ENCODE data around the gene GZMM. TPM values are rescaled to one million over a fixed set of nuclear protein-coding genes. Genes with fewer than 3 reads are reported as not detected.
A peak's percentile ranks its signal among the peaks of the same experiment; 100 is the strongest.

The GZMM gene
- total and polyA plus RNA-seq, 2 of the 13 experiments (the other 11 are each of a cell fraction or from before 2014, with no cell fraction given), result 0.07 TPM; not detected in 1

GRCh38 chr19:584240-585001 is 40.6 kb downstream of the GZMM start (continued):
- TF ChIP-seq ZNF232 (CRISPR knock-in tag; IDR thresholded peaks at IDR 0.05; ENCODE audit: borderline replicate concordance), result peak; percentile 40; the same call in 1 of the 2 replicates
- TF ChIP-seq FOXC1 (CRISPR knock-in tag; IDR thresholded peaks at IDR 0.05; ENCODE audit: borderline replicate concordance), result 0 out of 2 replicates have a peak, but pooled peaks have one; percentile 36
- TF ChIP-seq ETV6 (CRISPR knock-in tag; conservative IDR thresholded peaks at IDR 0.05), result no peak
- TF ChIP-seq ZBTB38 (CRISPR knock-in tag; IDR thresholded peaks at IDR 0.05), result peak; percentile 88
- TF ChIP-seq REL (CRISPR knock-in tag; conservative IDR thresholded peaks at IDR 0.05), result peak; percentile 61; the same call in 1 of the 2 replicates
- TF ChIP-seq ZNF598 (CRISPR knock-in tag; IDR thresholded peaks at IDR 0.05; ENCODE audit: borderline replicate concordance), result peak; percentile 52; the same call in 1 of the 2 replicates
- TF ChIP-seq HOXA3 (CRISPR knock-in tag; IDR thresholded peaks at IDR 0.05), result peak; percentile 42
- no peak for TF ChIP-seq ZNF282 (IDR thresholded peaks at IDR 0.05; ENCODE audit: partially characterized antibody)
- TF ChIP-seq MYPOP (CRISPR knock-in tag; IDR thresholded peaks at IDR 0.05), result peak; percentile 51; the same call in 1 of the 2 replicates
- 0 out of 2 replicates have a peak, but pooled peaks have one; percentile 23 for TF ChIP-seq RXRB (CRISPR knock-in tag; IDR thresholded peaks at IDR 0.05; ENCODE audit: borderline replicate concordance)
- TF ChIP-seq SOX5 (CRISPR knock-in tag; IDR thresholded peaks at IDR 0.05; ENCODE audit: borderline replicate concordance), result peak; percentile 49; the same call in 1 of the 2 replicates
- no peak; the same call in 1 of the 2 replicates for TF ChIP-seq ZNF629 (CRISPR knock-in tag; conservative IDR thresholded peaks at IDR 0.05)
- 0 out of 2 replicates have a peak, but pooled peaks have one; percentile 60 for TF ChIP-seq ZFP90 (CRISPR knock-in tag; IDR thresholded peaks at IDR 0.05; ENCODE audit: borderline replicate concordance)
- no peak for TF ChIP-seq IRF9 (CRISPR knock-in tag; IDR thresholded peaks at IDR 0.05; ENCODE audit: borderline replicate concordance)
- peak; percentile 26 to 88; a peak in 2 of 4 replicates for TF ChIP-seq HMGXB4 (CRISPR knock-in tag; IDR thresholded peaks at IDR 0.05; ENCODE audit: borderline replicate concordance in 1 of 2, low read depth in 1 of 2)
- TF ChIP-seq PHF8 (CRISPR knock-in tag; IDR thresholded peaks at IDR 0.05), result peak; percentile 24; the same call in 1 of the 2 replicates
- peak; percentile 84; the same call in 1 of the 2 replicates for TF ChIP-seq ERF (CRISPR knock-in tag; IDR thresholded peaks at IDR 0.05)
- TF ChIP-seq BHLHE40 (IDR thresholded peaks at IDR 0.05; ENCODE audit: low read length), result 0 out of 2 replicates have a peak, but pooled peaks have one; percentile 18
- no peak for TF ChIP-seq CENPX (CRISPR knock-in tag; IDR thresholded peaks at IDR 0.05)
- peak; percentile 72 for TF ChIP-seq MAZ (IDR thresholded peaks at IDR 0.05; ENCODE audit: borderline replicate concordance, low read depth, low read length)
- TF ChIP-seq MAZ (CRISPR knock-in tag; IDR thresholded peaks at IDR 0.05; ENCODE audit: low read depth), result peak; percentile 94
- TF ChIP-seq MLXIP (CRISPR knock-in tag; IDR thresholded peaks at IDR 0.05; ENCODE audit: borderline replicate concordance), result no peak

Data from HepG2 (cell line).